T follicular helper cell (primary cell): ENCODE measurements around the gene KRTAP9-7.

Experiments
- DNase-seq: peaks from one replicate; pipeline ENCODE4 v3.0.0-alpha.2; 2020; ENCODE audit warnings: low read depth

KRTAP9-7 gene

GRCh38 chr17:41322094-41322902, 46.8 kb downstream of the KRTAP9-7 start:
- DNase-seq = no peak

- DNase-seq = no peak
Observed at GRCh38 chr17:41322903-41323895, 47.7 kb downstream of the KRTAP9-7 start.

GRCh38 chr17:41324180-41325075, 48.9 kb downstream of the KRTAP9-7 start:
- no peak for DNase-seq

DNA sequence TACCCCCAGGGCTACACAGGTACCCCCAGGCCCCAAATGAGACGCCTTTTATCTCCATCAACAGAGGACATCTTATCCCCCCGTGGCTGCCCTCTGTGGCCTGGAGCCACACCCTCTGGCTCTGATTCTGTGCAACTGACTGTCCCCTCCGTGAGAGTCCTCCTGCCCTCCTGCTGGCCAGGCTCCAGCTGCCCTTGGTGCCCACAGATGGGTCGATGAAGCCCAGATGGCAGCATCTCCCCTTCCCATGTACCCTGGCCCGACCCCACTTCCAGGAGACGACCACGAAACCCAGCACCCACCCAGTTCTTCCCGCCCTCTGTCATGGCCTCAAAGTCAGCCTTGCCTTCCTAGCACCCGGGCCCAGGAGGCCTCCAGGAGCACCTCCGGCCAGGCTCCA, 49.6 kb downstream of the KRTAP9-7 start:
- no peak for DNase-seq

DNA sequence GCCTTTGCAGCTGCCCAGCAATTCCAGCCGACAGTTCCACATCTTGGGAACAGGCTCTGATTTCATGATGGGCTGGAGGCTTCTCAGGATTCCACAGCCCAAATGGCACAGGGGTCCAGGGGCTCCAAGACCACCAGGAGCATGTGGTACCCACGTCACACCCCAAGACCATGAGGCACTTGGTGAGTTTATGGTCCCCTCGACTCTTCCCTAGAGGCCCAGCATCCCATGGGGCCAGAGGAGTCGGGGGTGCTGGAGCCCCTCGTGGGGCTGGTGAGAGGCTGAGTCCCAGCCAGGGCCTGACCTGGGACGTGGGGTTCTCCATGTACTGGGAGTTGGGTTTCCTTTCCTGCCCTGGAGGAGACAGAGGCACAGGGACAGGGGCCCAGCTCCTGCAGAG, 50.1 kb downstream of the KRTAP9-7 start:
- no peak for DNase-seq
